ENCODE results near the gene BAIAP2L2. TPM values are rescaled to one million over a fixed set of nuclear protein-coding genes. Genes with fewer than 3 reads are reported as not detected.
A peak's percentile ranks its signal among the peaks of the same experiment; 100 is the strongest.

The BAIAP2L2 gene
- total and polyA plus RNA-seq, 2 of the 4 experiments (the other 2 are of a cell fraction): 0.18 to 0.46 TPM

DNA sequence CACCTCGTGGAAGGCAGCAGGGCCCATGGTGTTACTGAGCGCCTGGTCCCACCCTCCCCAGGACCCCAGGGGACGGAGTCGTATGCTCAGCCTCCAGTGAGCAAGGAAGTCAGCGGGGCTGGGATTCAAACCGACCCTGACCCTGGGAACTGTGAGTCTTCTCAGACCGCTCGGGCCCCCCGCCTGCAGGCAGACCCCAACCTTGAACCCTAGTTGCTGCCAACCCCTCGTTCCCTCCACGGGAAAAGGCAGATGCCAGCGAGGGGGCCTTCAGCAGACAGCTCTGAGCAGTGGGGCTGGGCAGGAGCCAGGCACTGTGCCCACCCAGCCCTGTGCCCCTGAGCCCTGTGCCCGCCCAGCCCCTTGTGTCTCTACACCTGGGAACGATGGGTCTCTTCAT lies 32.9 kb downstream of the BAIAP2L2 start:
- dilution Hi-C loops (cut with HindIII; ENCODE audit: low sequenced_read_pairs, unreplicated experiment): no loop called here
- Histone ChIP-seq H2BK5ac (ENCODE audit: low read depth, low read length, poor library complexity, severe bottlenecking) (no peak overlapping the region), H2AK9ac (replicated peaks; ENCODE audit: low read depth, low read length, poor library complexity) (peak overlapping the region; percentile 35), H3K79me1 (ENCODE audit: low read depth in 1 of 2, low read length in 2 of 2) (no peaks in the 10 kb centered on the region), H4K20me1 (ENCODE audit: insufficient read depth, low read length) (no peaks in the 10 kb centered on the region), H3K9me3 (ENCODE audit: control insufficient read depth, insufficient read depth, low read length) (no peaks in the 10 kb centered on the region), H3K4ac (ENCODE audit: low read depth, low read length) (no peak overlapping the region), H4K91ac (ENCODE audit: insufficient read depth, low read depth, low read length) (no peak overlapping the region), H3K18ac (ENCODE audit: low read depth, low read length) (no peak overlapping the region), H3K23ac (ENCODE audit: low read depth, low read length) (no peak overlapping the region), H3K27me3 (ENCODE audit: control insufficient read depth, insufficient read depth, low read length) (peaks cover 22% of the 10 kb centered on the region), H3K4me1 (ENCODE audit: control insufficient read depth, insufficient read depth, low read length) (no peaks in the 10 kb centered on the region; the same call in 1 of the 2 replicates), H4K5ac (ENCODE audit: low read depth, low read length) (no peak overlapping the region), H3K4me3 (ENCODE audit: insufficient read depth, low read depth, low read length) (no peak overlapping the region), H2AK5ac (ENCODE audit: low read depth, low read length) (no peak overlapping the region), H2BK120ac (ENCODE audit: low read depth, low read length) (no peak overlapping the region), H3K56ac (ENCODE audit: extremely low read depth, insufficient read depth, low read length) (no peak overlapping the region), H3K27ac (ENCODE audit: insufficient read depth, low read length) (no peak overlapping the region), H2AFZ (replicated peaks; ENCODE audit: low read length, poor library complexity) (no peak overlapping the region), H3K9ac (ENCODE audit: low read depth, low read length) (no peak overlapping the region), H3K36me3 (ENCODE audit: control insufficient read depth, insufficient read depth, low read length) (peaks cover 8% of the 10 kb centered on the region), H2BK15ac (ENCODE audit: low read depth, low read length) (no peak overlapping the region), H2BK20ac (ENCODE audit: low read depth, low read length) (no peak overlapping the region), H3K9me1 (ENCODE audit: insufficient read depth, low read length) (0 out of 2 replicates have a peak, but pooled peaks cover 6% of the 10 kb centered on the region), H4K8ac (ENCODE audit: low read depth in 2 of 2, low read length in 2 of 2) (no peak overlapping the region), H3K14ac (replicated peaks; ENCODE audit: low read depth, low read length) (no peak overlapping the region), H3K4me2 (ENCODE audit: low read depth, low read length) (no peak overlapping the region)
- ATAC-seq (ENCODE audit: low read depth) (no peak), DNase-seq (no peak)
- ChIA-PET POLR2A (ENCODE audit: unreplicated experiment) (no interaction called here), CTCF (no interaction called here)
- intact Hi-C loops (cut with micrococcal nuclease): no loop called here
- TF ChIP-seq POLR2A (IDR thresholded peaks at IDR 0.05; ENCODE audit: low read depth, low read length) (no peak), NFE2L2 (IDR thresholded peaks at IDR 0.05; ENCODE audit: low read depth, low read length) (no peak), RAD21 (IDR thresholded peaks at IDR 0.05; ENCODE audit: low read length) (no peak), MAZ (IDR thresholded peaks at IDR 0.05; ENCODE audit: borderline replicate concordance, low read depth, low read length) (no peak), FOS (IDR thresholded peaks at IDR 0.05; ENCODE audit: low read depth, low read length) (no peak), RCOR1 (IDR thresholded peaks at IDR 0.05; ENCODE audit: insufficient replicate concordance, low read length) (no peak), CHD1 (IDR thresholded peaks at IDR 0.05; ENCODE audit: low read depth, low read length) (no peak), MAFK (IDR thresholded peaks at IDR 0.05; ENCODE audit: low read depth, low read length) (no peak), SMC3 (IDR thresholded peaks at IDR 0.05; ENCODE audit: low read depth, low read length) (no peak), BHLHE40 (IDR thresholded peaks at IDR 0.05; ENCODE audit: low read depth, low read length) (no peak), MXI1 (IDR thresholded peaks at IDR 0.05; ENCODE audit: borderline replicate concordance, low read depth, low read length) (no peak), RFX5 (IDR thresholded peaks at IDR 0.05; ENCODE audit: low read depth, low read length) (no peak), CEBPB (IDR thresholded peaks at IDR 0.05; ENCODE audit: low read depth, low read length) (no peak)
- TF ChIP-seq, protein P1, sequence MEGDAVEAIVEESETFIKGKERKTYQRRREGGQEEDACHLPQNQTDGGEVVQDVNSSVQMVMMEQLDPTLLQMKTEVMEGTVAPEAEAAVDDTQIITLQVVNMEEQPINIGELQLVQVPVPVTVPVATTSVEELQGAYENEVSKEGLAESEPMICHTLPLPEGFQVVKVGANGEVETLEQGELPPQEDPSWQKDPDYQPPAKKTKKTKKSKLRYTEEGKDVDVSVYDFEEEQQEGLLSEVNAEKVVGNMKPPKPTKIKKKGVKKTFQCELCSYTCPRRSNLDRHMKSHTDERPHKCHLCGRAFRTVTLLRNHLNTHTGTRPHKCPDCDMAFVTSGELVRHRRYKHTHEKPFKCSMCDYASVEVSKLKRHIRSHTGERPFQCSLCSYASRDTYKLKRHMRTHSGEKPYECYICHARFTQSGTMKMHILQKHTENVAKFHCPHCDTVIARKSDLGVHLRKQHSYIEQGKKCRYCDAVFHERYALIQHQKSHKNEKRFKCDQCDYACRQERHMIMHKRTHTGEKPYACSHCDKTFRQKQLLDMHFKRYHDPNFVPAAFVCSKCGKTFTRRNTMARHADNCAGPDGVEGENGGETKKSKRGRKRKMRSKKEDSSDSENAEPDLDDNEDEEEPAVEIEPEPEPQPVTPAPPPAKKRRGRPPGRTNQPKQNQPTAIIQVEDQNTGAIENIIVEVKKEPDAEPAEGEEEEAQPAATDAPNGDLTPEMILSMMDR (conservative IDR thresholded peaks at IDR 0.05; ENCODE audit: low read depth, low read length): no peak
- TF ChIP-seq, protein P2, sequence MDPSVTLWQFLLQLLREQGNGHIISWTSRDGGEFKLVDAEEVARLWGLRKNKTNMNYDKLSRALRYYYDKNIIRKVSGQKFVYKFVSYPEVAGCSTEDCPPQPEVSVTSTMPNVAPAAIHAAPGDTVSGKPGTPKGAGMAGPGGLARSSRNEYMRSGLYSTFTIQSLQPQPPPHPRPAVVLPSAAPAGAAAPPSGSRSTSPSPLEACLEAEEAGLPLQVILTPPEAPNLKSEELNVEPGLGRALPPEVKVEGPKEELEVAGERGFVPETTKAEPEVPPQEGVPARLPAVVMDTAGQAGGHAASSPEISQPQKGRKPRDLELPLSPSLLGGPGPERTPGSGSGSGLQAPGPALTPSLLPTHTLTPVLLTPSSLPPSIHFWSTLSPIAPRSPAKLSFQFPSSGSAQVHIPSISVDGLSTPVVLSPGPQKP (IDR thresholded peaks at IDR 0.05; ENCODE audit: borderline replicate concordance, low read depth, low read length): no peak
- TF ChIP-seq, protein P3, sequence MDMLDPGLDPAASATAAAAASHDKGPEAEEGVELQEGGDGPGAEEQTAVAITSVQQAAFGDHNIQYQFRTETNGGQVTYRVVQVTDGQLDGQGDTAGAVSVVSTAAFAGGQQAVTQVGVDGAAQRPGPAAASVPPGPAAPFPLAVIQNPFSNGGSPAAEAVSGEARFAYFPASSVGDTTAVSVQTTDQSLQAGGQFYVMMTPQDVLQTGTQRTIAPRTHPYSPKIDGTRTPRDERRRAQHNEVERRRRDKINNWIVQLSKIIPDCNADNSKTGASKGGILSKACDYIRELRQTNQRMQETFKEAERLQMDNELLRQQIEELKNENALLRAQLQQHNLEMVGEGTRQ (IDR thresholded peaks at IDR 0.05; ENCODE audit: low read depth, low read length): no peak
- no TSS peak for BruUV-seq (replicated peaks)
- in situ Hi-C loops (cut with MboI; ENCODE audit: low sequenced_read_pairs): no loop called here
- 75% methylated on average over 10 of the region's 14 CpGs; no CpG with 5 or more reads in 1 of the 2 experiments for WGBS, 2 experiments (ENCODE audit: extremely low coverage in 2 of 2, insufficient read length in 1 of 2)

Data from IMR-90 (cell line).